GM23338 (cell line): ENCODE data around the gene SLC9A9.

Experiments
- CREB1 ChIP-seq: fragments of 250-450 bp; sonication (Bioruptor Pico); IDR thresholded peaks from 2 replicates; pipeline ENCODE4 v1.5.0; 2020; ENCODE audit warnings: low read depth, mild to moderate bottlenecking, moderate library complexity
- EZH2 ChIP-seq: fragments of 200-600 bp; sonication (generic); IDR thresholded peaks from one replicate; pipeline ENCODE4 v1.8.0; 2017; ENCODE audit warnings: antibody characterized with exemption, mild to moderate bottlenecking, low read depth; ENCODE audit not compliant: unreplicated experiment
- EZH2phosphoT487 ChIP-seq: fragments of 200-600 bp; sonication (generic); IDR thresholded peaks from one replicate; pipeline ENCODE4 v1.8.1; 2018; ENCODE audit warnings: antibody characterized with exemption; ENCODE audit not compliant: unreplicated experiment
- POLR2AphosphoS5 ChIP-seq: IDR thresholded peaks from 2 replicates; pipeline ENCODE4 v1.6.1; 2016; ENCODE audit warnings: antibody characterized with exemption, low read depth
- ZNF331 ChIP-seq: fragments of 250-450 bp; sonication (Bioruptor Pico); IDR thresholded peaks from 2 replicates; pipeline ENCODE4 v1.5.0; 2020; ENCODE audit warnings: low read depth, mild to moderate bottlenecking, moderate library complexity
- TF ChIP-seq, protein P1 (sequence below), 2 experiments: fragments of 200-600 bp in 1 of 2; sonication (generic) in 1 of 2; conservative IDR thresholded peaks; 2 replicates each; pipeline versions ENCODE4 v1.5.1 to v1.6.1; 2016 to 2017; ENCODE audit warnings: antibody characterized with exemption in 2 of 2, low read depth in 2 of 2, mild to moderate bottlenecking in 2 of 2, moderate library complexity in 1 of 2
- TF ChIP-seq, protein P2 (sequence below): IDR thresholded peaks from 2 replicates; pipeline ENCODE4 v1.6.1; 2016; ENCODE audit warnings: antibody characterized with exemption

DNA sequence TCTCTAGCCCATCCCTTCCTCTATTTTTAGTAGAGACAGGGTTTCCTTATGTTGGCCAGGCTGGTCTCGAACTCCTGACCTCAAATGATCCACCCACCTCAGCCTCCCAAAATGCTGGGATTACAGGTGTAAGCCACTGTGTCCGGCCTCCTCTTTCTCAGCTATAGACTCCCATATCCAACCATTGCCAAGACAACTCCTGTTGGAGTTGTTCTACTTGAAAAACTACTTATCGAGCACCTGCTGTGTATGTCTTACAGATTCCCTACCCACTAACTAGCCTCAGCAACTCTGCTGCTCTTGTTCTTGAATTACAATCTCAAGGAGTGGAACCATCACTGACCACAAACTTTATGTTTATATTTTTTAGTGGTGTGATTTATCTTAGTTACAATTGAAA lies 186.6 kb downstream of the SLC9A9 start:
- TF ChIP-seq, protein P1, sequence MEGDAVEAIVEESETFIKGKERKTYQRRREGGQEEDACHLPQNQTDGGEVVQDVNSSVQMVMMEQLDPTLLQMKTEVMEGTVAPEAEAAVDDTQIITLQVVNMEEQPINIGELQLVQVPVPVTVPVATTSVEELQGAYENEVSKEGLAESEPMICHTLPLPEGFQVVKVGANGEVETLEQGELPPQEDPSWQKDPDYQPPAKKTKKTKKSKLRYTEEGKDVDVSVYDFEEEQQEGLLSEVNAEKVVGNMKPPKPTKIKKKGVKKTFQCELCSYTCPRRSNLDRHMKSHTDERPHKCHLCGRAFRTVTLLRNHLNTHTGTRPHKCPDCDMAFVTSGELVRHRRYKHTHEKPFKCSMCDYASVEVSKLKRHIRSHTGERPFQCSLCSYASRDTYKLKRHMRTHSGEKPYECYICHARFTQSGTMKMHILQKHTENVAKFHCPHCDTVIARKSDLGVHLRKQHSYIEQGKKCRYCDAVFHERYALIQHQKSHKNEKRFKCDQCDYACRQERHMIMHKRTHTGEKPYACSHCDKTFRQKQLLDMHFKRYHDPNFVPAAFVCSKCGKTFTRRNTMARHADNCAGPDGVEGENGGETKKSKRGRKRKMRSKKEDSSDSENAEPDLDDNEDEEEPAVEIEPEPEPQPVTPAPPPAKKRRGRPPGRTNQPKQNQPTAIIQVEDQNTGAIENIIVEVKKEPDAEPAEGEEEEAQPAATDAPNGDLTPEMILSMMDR (conservative IDR thresholded peaks at IDR 0.05; ENCODE audit: low read depth in 2 of 2): no peak
- no peak for TF ChIP-seq POLR2AphosphoS5
- TF ChIP-seq, protein P2, sequence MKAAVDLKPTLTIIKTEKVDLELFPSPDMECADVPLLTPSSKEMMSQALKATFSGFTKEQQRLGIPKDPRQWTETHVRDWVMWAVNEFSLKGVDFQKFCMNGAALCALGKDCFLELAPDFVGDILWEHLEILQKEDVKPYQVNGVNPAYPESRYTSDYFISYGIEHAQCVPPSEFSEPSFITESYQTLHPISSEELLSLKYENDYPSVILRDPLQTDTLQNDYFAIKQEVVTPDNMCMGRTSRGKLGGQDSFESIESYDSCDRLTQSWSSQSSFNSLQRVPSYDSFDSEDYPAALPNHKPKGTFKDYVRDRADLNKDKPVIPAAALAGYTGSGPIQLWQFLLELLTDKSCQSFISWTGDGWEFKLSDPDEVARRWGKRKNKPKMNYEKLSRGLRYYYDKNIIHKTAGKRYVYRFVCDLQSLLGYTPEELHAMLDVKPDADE: no peak
- no peak for TF ChIP-seq ZNF331
- TF ChIP-seq EZH2: no peak
- no peak for TF ChIP-seq CREB1 (CRISPR knock-in tag)
- no peak for TF ChIP-seq EZH2phosphoT487
